GM12878 (cell line): Measurements from ENCODE around the gene MYL12B. TPM values are rescaled to one million over a fixed set of nuclear protein-coding genes. Genes with fewer than 3 reads are reported as not detected.

Experiments
- ASH2L ChIP-seq: fragments of 300-600, 200-600 bp; sonication (generic); IDR thresholded peaks from 2 replicates; pipeline ENCODE4 v1.6.1; 2017; ENCODE audit warnings: low read depth, mild to moderate bottlenecking, borderline replicate concordance
- ATF3 ChIP-seq: IDR thresholded peaks from 2 replicates; pipeline ENCODE4 v1.6.1; 2011; ENCODE audit warnings: low read depth, mild to moderate bottlenecking, low read length, moderate library complexity, borderline replicate concordance; ENCODE audit errors: extremely low read depth
- GABPA ChIP-seq: IDR thresholded peaks from 2 replicates; pipeline ENCODE4 v1.6.1; 2014; ENCODE audit warnings: antibody characterized with exemption, low read depth, mild to moderate bottlenecking, inconsistent platforms
- IKZF2 ChIP-seq, 2 experiments: fragments of 450-650 bp; IDR thresholded peaks; 2 replicates each; pipeline ENCODE4 v1.6.1; 2017; ENCODE audit warnings: mild to moderate bottlenecking in 2 of 2, moderate library complexity in 2 of 2
- JUND ChIP-seq: IDR thresholded peaks from 2 replicates; pipeline ENCODE4 v1.6.1; 2012; ENCODE audit warnings: low read depth, mild to moderate bottlenecking, low read length, improper control_type of control experiment, moderate library complexity
- KDM1A ChIP-seq: fragments of 200-600 bp; sonication (generic); IDR thresholded peaks from 2 replicates; pipeline ENCODE4 v1.6.1; 2016; ENCODE audit warnings: borderline replicate concordance
- MAX ChIP-seq: IDR thresholded peaks from 2 replicates; pipeline ENCODE4 v1.6.1; 2012; ENCODE audit warnings: low read depth, low read length, improper control_type of control experiment
- NBN ChIP-seq: fragments of 450-650 bp; IDR thresholded peaks from 2 replicates; pipeline ENCODE4 v1.6.1; 2016
- NR2C2 ChIP-seq: IDR thresholded peaks from 2 replicates; pipeline ENCODE4 v1.6.1; 2011; ENCODE audit warnings: borderline replicate concordance, low read depth; ENCODE audit not compliant: control insufficient read depth, insufficient read length
- PAX5 ChIP-seq: IDR thresholded peaks from 2 replicates; pipeline ENCODE4 v1.6.1; 2011; ENCODE audit warnings: low read depth, low read length, borderline replicate concordance
- SIN3A ChIP-seq: IDR thresholded peaks from 2 replicates; pipeline ENCODE4 v1.6.1; 2012; ENCODE audit warnings: low read depth, low read length, improper control_type of control experiment
- SPI1 ChIP-seq: IDR thresholded peaks from 2 replicates; pipeline ENCODE4 v1.6.1; 2011; ENCODE audit warnings: low read depth, mild to moderate bottlenecking, low read length, moderate library complexity, borderline replicate concordance; ENCODE audit not compliant: insufficient read depth
- SREBF1 ChIP-seq: IDR thresholded peaks from 2 replicates; pipeline ENCODE4 v1.6.1; 2012; ENCODE audit warnings: mild to moderate bottlenecking, low read length
- TCF12 ChIP-seq: IDR thresholded peaks from 2 replicates; pipeline ENCODE4 v1.6.1; 2011; ENCODE audit warnings: low read depth, mild to moderate bottlenecking, low read length
- ZBTB33 ChIP-seq: fragments of 450-650 bp; IDR thresholded peaks from 2 replicates; pipeline ENCODE4 v1.6.1; 2017; ENCODE audit warnings: mild to moderate bottlenecking
- ZNF622 ChIP-seq: fragments of 450-650 bp; IDR thresholded peaks from 2 replicates; pipeline ENCODE4 v1.6.1; 2017; ENCODE audit warnings: mild to moderate bottlenecking, inconsistent platforms
- polyA plus RNA-seq, 11 experiments: library from polyadenylated mRNA; depleted of rRNA in 4 of 11; unstranded in 6 of 11; stranded (reverse) in 5 of 11; fragments of >200 nt; fragmentation: Nextera tagmentation in 4 of 11; fragmentation: Illumina TruSeq in 1 of 11; extraction: Ambion mirVana in 4 of 11; extraction: Trizol in 1 of 11; gene quantifications; 1 replicate in 1 of 11; 2 replicates in 10 of 11; pipeline versions ENCODE4 v1.2.1 to v1.2.3, GENCODE V29; 2011 to 2016; ENCODE audit warnings: inconsistent platforms in 2 of 11, missing spikeins in 2 of 11, low read depth in 1 of 11
- total RNA-seq, 4 experiments: library from RNA; depleted of rRNA in 3 of 4; stranded (reverse); fragments of >200 nt in 3 of 4; fragmentation: Illumina TruSeq in 1 of 4; extraction: Trizol in 1 of 4; gene quantifications; 2 replicates each; pipeline versions ENCODE4 v1.2.1 to v1.2.3, GENCODE V29; 2013 to 2021

The MYL12B gene
- total and polyA plus RNA-seq, 10 of the 15 experiments (the other 5 are each of a cell fraction or from before 2014, with no cell fraction given), result 179 to 739 (median 400) TPM

GRCh38 chr18:3247240-3248061 is 14.5 kb upstream of the MYL12B start, which contains the start of gene MYL12A (continued):
- peak; percentile 99 for TF ChIP-seq JUND
- no peak; the same call in 1 of the 2 replicates for TF ChIP-seq PAX5
- TF ChIP-seq ASH2L, result no peak
- TF ChIP-seq ZNF622, result no peak
- TF ChIP-seq TCF12, result peak; percentile 41; the same call in 1 of the 2 replicates
- peak; percentile 96 for TF ChIP-seq MAX
- TF ChIP-seq GABPA, result peak; percentile 85
- TF ChIP-seq SPI1, result no peak
- TF ChIP-seq ZBTB33, result no peak
- TF ChIP-seq NR2C2, result no peak
- TF ChIP-seq ATF3, result peak; percentile 85; the same call in 1 of the 2 replicates
- TF ChIP-seq SIN3A, result 0 out of 2 replicates have a peak, but pooled peaks have one; percentile 26
- TF ChIP-seq KDM1A, result no peak
- peak; percentile 97 for TF ChIP-seq SREBF1
- peak; percentile 93 to 96 for TF ChIP-seq IKZF2 (IDR thresholded peaks at IDR 0.05)
- peak; percentile 99 for TF ChIP-seq NBN
